ENCODE results near the gene TNNT1. TPM values are rescaled to one million over a fixed set of nuclear protein-coding genes. Genes with fewer than 3 reads are reported as not detected.
"Not testable (repeated sequence)": the region's sequence is repeated elsewhere in the genome, so short reads cannot be mapped to it uniquely, and the experiment has no call there.

TNNT1 gene
- total RNA-seq, 1 donor from 2014 or later = 50.2 TPM

GRCh38 chr19:55115446-55116065 is 33.5 kb downstream of the TNNT1 start:
- intact Hi-C loops (cut with micrococcal nuclease) = no loop called here
- ATAC-seq = peak; percentile 5
- no peak for DNase-seq

DNA sequence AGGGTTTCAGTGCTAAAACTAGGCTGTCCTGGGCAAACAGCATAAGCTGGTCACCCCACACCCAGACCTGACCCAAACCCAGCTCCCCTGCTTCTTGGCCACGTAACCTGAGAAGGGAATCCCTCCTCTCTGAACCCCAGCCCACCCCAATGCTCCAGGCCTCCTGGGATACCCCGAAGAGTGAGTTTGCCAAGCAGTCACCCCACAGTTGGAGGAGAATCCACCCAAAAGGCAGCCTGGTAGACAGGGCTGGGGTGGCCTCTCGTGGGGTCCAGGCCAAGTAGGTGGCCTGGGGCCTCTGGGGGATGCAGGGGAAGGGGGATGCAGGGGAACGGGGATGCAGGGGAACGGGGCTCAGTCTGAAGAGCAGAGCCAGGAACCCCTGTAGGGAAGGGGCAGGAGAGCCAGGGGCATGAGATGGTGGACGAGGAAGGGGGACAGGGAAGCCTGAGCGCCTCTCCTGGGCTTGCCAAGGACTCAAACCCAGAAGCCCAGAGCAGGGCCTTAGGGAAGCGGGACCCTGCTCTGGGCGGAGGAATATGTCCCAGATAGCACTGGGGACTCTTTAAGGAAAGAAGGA is 34.4 kb downstream of the TNNT1 start:
- ATAC-seq (no peak), DNase-seq (no peak)
- intact Hi-C loops (cut with micrococcal nuclease) = no loop called here

DNA sequence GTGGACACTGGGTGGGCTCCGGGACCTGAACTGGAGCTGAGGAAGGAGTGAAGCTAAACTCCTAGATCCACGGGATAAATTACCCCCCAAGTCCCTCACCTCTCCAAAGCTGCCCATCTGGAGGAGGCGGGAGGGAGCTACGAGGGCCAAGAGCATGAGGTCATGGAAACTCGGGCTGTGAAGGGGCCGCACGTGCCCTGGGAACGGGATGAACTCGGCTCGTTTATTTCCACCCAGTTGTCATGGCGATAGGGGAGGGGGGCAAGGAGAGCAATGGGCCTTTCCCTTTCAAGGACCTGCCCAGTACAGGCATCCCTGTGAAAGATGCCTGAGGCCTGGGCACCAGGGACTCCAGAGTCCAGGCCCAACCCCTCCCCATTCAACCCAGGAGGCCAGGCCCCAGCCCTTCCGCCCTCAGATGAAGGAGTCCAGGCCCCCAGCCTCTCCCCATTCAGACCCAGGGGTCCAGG is 35.4 kb downstream of the TNNT1 start:
- ATAC-seq (peak; percentile 66), DNase-seq (peak; percentile 93)
- intact Hi-C loops (cut with micrococcal nuclease) = no loop called here

DNA sequence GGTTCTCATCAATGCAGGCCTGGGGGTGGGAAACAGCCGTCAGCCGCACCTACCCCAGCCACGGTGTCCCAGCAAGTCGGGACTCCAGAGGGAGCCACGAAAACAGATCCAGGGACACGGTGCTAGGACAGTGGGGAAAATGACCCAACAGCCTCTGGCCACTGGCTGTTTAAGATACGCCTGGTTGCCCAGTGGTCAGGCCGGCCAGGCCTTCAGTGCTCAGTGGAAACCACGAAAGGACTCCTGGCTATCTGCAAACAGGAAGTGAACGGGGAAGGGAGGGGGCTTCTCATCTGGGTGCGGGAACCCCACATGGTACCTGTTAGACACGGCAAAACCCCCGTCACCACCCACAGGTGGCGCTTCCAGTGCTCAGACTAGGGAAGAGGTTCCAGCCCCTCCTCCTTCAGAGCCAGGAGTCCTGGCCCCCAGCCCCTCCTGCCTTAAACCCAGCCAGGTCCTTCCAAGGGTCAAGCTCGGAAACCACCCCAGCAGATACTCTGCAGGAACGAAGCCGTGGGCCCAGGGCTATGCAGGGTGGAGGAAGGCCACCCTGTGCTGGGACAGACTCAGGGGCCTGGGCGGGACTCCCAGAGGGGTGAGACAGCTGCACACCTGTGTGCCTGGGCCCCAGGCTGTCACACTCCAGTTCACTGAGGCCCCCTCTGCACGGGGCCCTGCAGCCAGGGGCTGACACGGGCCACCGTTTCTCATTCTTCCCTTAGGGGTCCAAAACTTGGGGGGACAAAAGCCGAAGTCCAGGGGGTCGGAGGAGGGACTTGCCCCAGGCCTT is 36.0 kb downstream of the TNNT1 start:
- ATAC-seq = peak; percentile 4
- intact Hi-C loops (cut with micrococcal nuclease) = no loop called here

GRCh38 chr19:55112246-55112776 is 36.7 kb downstream of the TNNT1 start:
- DNase-seq = no peak
- ATAC-seq = no peak
- intact Hi-C loops (cut with micrococcal nuclease) = no loop called here

More for the DNA sequence above, 36.0 kb downstream of the TNNT1 start:
- DNase-seq = no peak

DNA sequence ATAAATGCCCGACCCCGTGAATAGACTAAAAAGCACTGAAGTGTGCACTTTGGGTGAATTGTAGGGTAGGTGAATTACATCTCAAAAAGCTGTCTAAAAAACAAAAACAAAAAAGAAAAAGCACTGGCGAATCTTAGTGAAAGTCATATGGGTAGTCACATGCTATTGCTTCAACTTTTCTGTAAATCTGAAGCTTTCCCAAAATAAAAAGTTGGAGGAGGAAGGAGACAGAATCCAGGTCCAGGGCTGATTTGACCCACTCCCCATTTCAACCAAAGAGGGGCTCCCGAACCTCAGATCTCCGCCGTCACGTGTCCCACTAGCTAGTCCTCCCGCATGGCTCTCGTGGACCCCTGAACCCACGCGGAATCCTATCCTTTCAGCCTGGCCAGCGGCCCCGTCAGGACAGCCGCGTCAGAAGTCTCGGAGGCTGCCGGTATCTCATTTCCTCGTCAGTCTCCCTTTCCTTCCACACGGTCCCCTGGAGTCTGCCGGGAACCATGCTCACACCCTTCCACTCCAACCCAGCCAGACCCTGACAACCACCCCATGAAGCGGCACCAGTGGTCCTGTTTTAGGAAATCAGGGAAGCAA is 37.7 kb downstream of the TNNT1 start:
- intact Hi-C loops (cut with micrococcal nuclease) = no loop called here
- ATAC-seq (no peak), DNase-seq (no peak)

GRCh38 chr19:55109527-55110291 is 39.3 kb downstream of the TNNT1 start:
- intact Hi-C loops (cut with micrococcal nuclease) = no loop called here
- no peak for ATAC-seq

DNA sequence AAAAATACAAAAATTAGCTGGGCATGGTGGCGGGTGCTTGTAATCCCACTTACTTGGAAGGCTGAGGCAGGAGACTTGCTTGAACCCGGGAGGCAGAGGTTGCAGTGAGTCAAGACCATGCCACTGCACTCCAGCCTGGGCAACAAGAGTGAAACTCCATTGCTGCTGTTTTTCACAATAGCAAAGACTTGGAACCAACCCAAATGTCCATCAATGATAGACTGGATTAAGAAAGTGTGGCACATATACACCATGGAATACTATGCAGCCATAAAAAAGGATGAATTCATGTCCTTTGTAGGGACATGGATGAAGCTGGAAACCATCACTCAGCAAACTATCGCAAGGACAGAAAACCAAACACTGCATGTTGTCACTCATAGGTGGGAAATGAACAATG is 41.8 kb downstream of the TNNT1 start:
- ATAC-seq; DNase-seq; intact Hi-C loops (cut with micrococcal nuclease): not testable (repeated sequence)

More at GRCh38 chr19:55109527-55110291, 39.3 kb downstream of the TNNT1 start:
- DNase-seq = no peak

GRCh38 chr19:55106591-55106990 is 42.4 kb downstream of the TNNT1 start:
- intact Hi-C loops (cut with micrococcal nuclease) = no loop called here
- ATAC-seq (no peak), DNase-seq (no peak)

DNA sequence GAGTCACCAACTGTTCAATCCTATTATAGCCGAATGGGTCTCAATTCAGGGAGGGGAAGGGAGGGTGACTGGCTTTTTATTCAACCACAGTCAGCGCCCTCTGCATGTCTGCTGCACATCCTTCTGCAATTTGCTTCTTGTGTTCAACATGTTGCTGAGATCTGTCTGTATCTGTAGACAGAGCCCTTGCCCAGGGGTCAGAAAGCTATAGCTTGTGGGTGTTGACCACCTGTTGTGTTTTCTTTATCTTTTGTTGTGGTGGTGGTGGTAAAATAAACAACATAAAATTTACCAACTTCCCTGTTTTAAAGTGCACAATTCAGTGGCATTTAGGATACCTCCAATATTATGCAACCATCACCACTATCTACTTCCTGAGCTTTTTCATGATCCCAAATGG is 43.8 kb downstream of the TNNT1 start:
- DNase-seq = no peak
- no peak for ATAC-seq
- intact Hi-C loops (cut with micrococcal nuclease) = no loop called here

GRCh38 chr19:55103190-55103589 is 45.8 kb downstream of the TNNT1 start:
- no peak for ATAC-seq
- DNase-seq = no peak
- intact Hi-C loops (cut with micrococcal nuclease) = no loop called here

- intact Hi-C loops (cut with micrococcal nuclease) = no loop called here
- DNase-seq (no peak), ATAC-seq (no peak)
Observed at GRCh38 chr19:55101261-55101660, 47.7 kb downstream of the TNNT1 start.

DNA sequence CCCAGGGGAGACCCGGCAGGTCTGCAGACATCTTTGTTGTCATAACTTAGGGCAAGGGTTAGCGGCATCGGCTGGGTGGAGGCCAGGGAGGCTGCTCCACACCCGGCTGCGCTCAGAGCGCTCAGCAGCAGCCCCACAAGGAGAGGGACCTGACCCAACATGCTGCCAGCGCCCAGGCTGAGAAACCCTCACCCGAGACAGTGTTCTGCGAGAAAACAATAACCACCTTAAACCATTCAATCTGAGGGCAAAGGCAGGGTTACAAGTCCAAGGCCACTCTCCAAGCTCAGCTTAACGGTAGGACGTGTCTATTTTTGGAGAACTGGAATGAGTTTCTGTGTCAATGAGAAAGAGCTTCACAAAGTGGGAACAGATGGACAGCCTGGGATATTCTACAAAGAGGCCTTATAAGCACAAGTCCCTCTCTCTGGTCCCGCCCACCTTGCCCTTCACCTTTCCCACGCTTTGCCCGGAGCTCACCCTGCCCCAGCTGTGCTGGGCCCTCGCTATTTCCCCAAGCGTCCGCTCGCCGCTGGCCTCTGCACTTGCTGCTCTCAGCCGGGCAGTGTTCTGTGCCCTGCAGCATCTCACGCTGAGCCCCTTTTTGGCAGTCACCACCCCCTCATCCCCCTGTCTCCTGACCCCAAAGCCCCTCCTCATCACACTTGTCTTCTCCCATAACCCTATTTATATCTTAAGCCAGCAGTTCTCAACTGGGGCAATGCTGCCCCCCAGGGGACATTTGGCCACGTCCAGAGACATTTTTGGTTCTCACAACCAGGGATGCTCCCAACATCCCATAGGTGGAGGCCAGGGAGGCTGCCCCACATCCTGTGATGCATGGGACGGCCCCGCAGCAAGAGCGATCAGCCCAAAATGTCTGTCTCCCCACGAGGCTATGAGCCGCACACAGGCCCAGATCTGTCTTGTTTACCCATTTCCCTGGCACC is 49.2 kb downstream of the TNNT1 start:
- intact Hi-C loops (cut with micrococcal nuclease) = no loop called here
- ATAC-seq = peak; percentile 56

GRCh38 chr19:55098716-55099556 is 50.1 kb downstream of the TNNT1 start:
- intact Hi-C loops (cut with micrococcal nuclease) = no loop called here
- DNase-seq (no peak), ATAC-seq (peak; percentile 3)

More for the DNA sequence above, 49.2 kb downstream of the TNNT1 start:
- peak; percentile 61 for DNase-seq

DNA sequence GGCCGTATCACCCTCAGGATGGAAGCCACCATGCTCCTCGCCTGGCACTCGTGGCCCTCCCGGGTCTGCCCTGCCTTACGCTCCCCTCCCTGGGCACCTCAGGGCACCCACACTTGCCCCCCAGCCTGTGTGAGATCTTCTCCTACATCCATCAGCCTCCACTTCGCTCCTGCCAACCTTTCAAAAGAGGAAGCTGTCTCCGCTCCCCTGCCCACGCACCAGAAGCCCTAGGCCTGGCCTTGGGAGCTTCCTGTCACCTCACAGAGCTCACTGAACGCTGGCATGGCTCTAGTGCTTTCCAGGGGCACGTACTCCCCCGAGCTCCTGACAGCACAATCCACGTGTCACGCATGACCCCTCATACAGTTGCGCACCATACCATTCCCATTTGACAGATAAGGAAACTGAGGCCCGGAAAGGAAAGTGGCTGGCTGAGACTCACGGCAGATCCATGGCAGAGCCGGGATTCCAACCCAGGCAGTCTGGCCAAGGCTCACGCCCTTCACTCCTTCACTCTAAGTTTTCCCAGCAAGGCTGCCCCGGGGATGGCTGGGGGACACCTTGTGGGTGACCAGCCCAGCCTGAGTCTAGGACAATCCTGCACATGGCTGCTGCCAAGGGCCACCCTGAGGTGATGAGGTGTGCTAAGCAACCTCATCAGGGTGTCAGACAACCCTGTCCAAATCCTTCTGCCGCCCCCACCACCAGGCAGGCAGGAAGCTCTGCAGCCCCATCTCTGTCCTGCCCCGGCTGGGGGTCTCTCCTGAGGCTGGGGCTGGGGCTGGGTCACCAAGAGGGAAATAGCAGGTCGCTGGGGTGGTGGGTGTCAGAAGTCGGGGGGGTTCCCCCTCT is 50.9 kb downstream of the TNNT1 start:
- ATAC-seq = no peak
- DNase-seq = no peak
- intact Hi-C loops (cut with micrococcal nuclease) = no loop called here

- ATAC-seq (no peak), DNase-seq (no peak)
- intact Hi-C loops (cut with micrococcal nuclease) = no loop called here
Observed at GRCh38 chr19:55096061-55096701, 52.8 kb downstream of the TNNT1 start.
